ENCODE results near the gene TSC1. TPM values are rescaled to one million over a fixed set of nuclear protein-coding genes. Genes with fewer than 3 reads are reported as not detected.

TSC1 gene
- total RNA-seq, 1 experiment from 2014 or later = 40.9 TPM

GRCh38 chr9:132894862-132895835, 49.3 kb downstream of the TSC1 start:
- no TSS peak for BruUV-seq (replicated peaks)

GRCh38 chr9:132894346-132894745, 50.1 kb downstream of the TSC1 start:
- CTCF ChIA-PET = no interaction called here
- no peaks in the 10 kb centered on the region for H3K27me3 ChIP-seq (replicated peaks; ENCODE audit: insufficient read depth, low read depth, low read length, poor library complexity)
- H3K9me3 ChIP-seq (ENCODE audit: low read depth, low read length, poor library complexity, severe bottlenecking) = no peaks in the 10 kb centered on the region
- POLR2A ChIA-PET (ENCODE audit: low non-redundant PET) = no interaction called here
- H3K27ac ChIP-seq (ENCODE audit: low read depth, low read length, poor library complexity, severe bottlenecking) = no peak overlapping the region
- BruUV-seq (replicated peaks) = no TSS peak
- no peak overlapping the region for H3K4me3 ChIP-seq (ENCODE audit: low read depth, low read length, poor library complexity, severe bottlenecking)
- TF ChIP-seq EZH2 (IDR thresholded peaks at IDR 0.05; ENCODE audit: borderline replicate concordance, low read depth, low read length, poor library complexity, severe bottlenecking) = no peak
- TF ChIP-seq, protein P1, sequence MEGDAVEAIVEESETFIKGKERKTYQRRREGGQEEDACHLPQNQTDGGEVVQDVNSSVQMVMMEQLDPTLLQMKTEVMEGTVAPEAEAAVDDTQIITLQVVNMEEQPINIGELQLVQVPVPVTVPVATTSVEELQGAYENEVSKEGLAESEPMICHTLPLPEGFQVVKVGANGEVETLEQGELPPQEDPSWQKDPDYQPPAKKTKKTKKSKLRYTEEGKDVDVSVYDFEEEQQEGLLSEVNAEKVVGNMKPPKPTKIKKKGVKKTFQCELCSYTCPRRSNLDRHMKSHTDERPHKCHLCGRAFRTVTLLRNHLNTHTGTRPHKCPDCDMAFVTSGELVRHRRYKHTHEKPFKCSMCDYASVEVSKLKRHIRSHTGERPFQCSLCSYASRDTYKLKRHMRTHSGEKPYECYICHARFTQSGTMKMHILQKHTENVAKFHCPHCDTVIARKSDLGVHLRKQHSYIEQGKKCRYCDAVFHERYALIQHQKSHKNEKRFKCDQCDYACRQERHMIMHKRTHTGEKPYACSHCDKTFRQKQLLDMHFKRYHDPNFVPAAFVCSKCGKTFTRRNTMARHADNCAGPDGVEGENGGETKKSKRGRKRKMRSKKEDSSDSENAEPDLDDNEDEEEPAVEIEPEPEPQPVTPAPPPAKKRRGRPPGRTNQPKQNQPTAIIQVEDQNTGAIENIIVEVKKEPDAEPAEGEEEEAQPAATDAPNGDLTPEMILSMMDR (conservative IDR thresholded peaks at IDR 0.05; ENCODE audit: low read depth, low read length) = no peak
- intact Hi-C loops (cut with micrococcal nuclease; ENCODE audit: unreplicated experiment) = no loop called here
- DNase-seq (ENCODE audit: low spot score) = no peak
- peaks cover 23% of the 10 kb centered on the region for H3K36me3 ChIP-seq (ENCODE audit: insufficient read depth, low read length, poor library complexity, severe bottlenecking)
- H3K4me1 ChIP-seq (ENCODE audit: insufficient read depth, low read length, poor library complexity, severe bottlenecking) = no peaks in the 10 kb centered on the region

More at GRCh38 chr9:132894862-132895835, 49.3 kb downstream of the TSC1 start:
- H3K4me1 ChIP-seq (ENCODE audit: insufficient read depth, low read length, poor library complexity, severe bottlenecking) = no peaks in the 10 kb centered on the region
- H3K27me3 ChIP-seq (replicated peaks; ENCODE audit: insufficient read depth, low read depth, low read length, poor library complexity) = no peaks in the 10 kb centered on the region
- no peaks in the 10 kb centered on the region for H3K9me3 ChIP-seq (ENCODE audit: low read depth, low read length, poor library complexity, severe bottlenecking)
- H3K4me3 ChIP-seq (ENCODE audit: low read depth, low read length, poor library complexity, severe bottlenecking) = no peak overlapping the region
- H3K36me3 ChIP-seq (ENCODE audit: insufficient read depth, low read length, poor library complexity, severe bottlenecking) = peaks cover 24% of the 10 kb centered on the region
- no peak for DNase-seq (ENCODE audit: low spot score)
- intact Hi-C loops (cut with micrococcal nuclease; ENCODE audit: unreplicated experiment) = no loop called here
- no peak overlapping the region for H3K27ac ChIP-seq (ENCODE audit: low read depth, low read length, poor library complexity, severe bottlenecking)
- ChIA-PET POLR2A (ENCODE audit: low non-redundant PET) (no interaction called here), CTCF (no interaction called here)
- TF ChIP-seq, protein P1 (conservative IDR thresholded peaks at IDR 0.05; ENCODE audit: low read depth, low read length) = no peak
- TF ChIP-seq EZH2 (IDR thresholded peaks at IDR 0.05; ENCODE audit: borderline replicate concordance, low read depth, low read length, poor library complexity, severe bottlenecking) = no peak

GRCh38 chr9:132892400-132892799, 52.0 kb downstream of the TSC1 start:
- Histone ChIP-seq H3K4me3 (ENCODE audit: low read depth, low read length, poor library complexity, severe bottlenecking) (no peak overlapping the region), H3K27me3 (replicated peaks; ENCODE audit: insufficient read depth, low read depth, low read length, poor library complexity) (no peaks in the 10 kb centered on the region), H3K4me1 (ENCODE audit: insufficient read depth, low read length, poor library complexity, severe bottlenecking) (no peaks in the 10 kb centered on the region), H3K27ac (ENCODE audit: low read depth, low read length, poor library complexity, severe bottlenecking) (no peak overlapping the region), H3K36me3 (ENCODE audit: insufficient read depth, low read length, poor library complexity, severe bottlenecking) (peaks cover 20% of the 10 kb centered on the region), H3K9me3 (ENCODE audit: low read depth, low read length, poor library complexity, severe bottlenecking) (no peaks in the 10 kb centered on the region)
- POLR2A ChIA-PET (ENCODE audit: low non-redundant PET) = no interaction called here
- TF ChIP-seq EZH2 (IDR thresholded peaks at IDR 0.05; ENCODE audit: borderline replicate concordance, low read depth, low read length, poor library complexity, severe bottlenecking) = no peak
- no TSS peak for BruUV-seq (replicated peaks)
- no peak for DNase-seq (ENCODE audit: low spot score)
- intact Hi-C loops (cut with micrococcal nuclease; ENCODE audit: unreplicated experiment) = no loop called here
- CTCF ChIA-PET = no interaction called here

All from A673 (cell line).